Measurements from ENCODE around the gene GCNA. TPM values are rescaled to one million over a fixed set of nuclear protein-coding genes. Genes with fewer than 3 reads are reported as not detected.
"Not testable (repeated sequence)": the region's sequence is repeated elsewhere in the genome, so short reads cannot be mapped to it uniquely, and the experiment has no call there.

The GCNA gene
- total and polyA plus RNA-seq, 11 donors, result 0.56 to 2.0 (median 1.1) TPM

DNA sequence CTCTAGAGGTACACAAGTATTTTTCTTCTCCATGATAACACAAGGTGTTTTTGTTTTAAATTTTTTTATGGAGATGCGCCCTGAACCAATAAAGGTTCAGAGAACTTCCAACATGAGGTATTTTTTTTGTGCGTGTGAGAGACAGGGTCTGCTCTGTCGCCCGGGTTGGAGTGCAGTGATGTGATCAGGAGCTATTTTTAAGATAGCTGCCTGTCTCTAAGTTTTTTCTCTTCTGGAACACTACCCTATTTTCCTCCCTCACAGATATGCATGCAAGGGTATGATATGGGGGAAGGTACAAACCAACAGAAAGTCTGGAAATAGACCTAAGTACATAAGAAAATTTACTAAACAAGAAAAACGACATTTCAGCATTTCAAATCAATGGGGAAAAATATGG, 3.0 kb downstream of the GCNA start:
- DNase-seq (peak in 1 of 5 donors; percentile 33), ATAC-seq (peak; percentile 65 to 83 (median 70))
- Histone ChIP-seq H3K9me3 (no peaks in the 10 kb centered on the region), H3K27ac (peak overlapping the region in 8 of 12 donors; percentile 10 to 69 (median 54)), H3K36me3 (peaks cover 0 to 21% (median 6%) of the 10 kb centered on the region in 9 donors), H3K4me3 (no peak overlapping the region), H3K4me1 (no peaks in the 10 kb centered on the region), H3K27me3 (no peaks in the 10 kb centered on the region)
- 38 to 60% (median 52%) methylated on average over 5 of the region's 5 CpGs for WGBS, 4 donors
- TF ChIP-seq, protein P1, sequence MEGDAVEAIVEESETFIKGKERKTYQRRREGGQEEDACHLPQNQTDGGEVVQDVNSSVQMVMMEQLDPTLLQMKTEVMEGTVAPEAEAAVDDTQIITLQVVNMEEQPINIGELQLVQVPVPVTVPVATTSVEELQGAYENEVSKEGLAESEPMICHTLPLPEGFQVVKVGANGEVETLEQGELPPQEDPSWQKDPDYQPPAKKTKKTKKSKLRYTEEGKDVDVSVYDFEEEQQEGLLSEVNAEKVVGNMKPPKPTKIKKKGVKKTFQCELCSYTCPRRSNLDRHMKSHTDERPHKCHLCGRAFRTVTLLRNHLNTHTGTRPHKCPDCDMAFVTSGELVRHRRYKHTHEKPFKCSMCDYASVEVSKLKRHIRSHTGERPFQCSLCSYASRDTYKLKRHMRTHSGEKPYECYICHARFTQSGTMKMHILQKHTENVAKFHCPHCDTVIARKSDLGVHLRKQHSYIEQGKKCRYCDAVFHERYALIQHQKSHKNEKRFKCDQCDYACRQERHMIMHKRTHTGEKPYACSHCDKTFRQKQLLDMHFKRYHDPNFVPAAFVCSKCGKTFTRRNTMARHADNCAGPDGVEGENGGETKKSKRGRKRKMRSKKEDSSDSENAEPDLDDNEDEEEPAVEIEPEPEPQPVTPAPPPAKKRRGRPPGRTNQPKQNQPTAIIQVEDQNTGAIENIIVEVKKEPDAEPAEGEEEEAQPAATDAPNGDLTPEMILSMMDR (IDR thresholded peaks at IDR 0.05), result no peak
- no peak for TF ChIP-seq POLR2A (IDR thresholded peaks at IDR 0.05)
- intact Hi-C loops (cut with DNase I), result no loop called here

DNA sequence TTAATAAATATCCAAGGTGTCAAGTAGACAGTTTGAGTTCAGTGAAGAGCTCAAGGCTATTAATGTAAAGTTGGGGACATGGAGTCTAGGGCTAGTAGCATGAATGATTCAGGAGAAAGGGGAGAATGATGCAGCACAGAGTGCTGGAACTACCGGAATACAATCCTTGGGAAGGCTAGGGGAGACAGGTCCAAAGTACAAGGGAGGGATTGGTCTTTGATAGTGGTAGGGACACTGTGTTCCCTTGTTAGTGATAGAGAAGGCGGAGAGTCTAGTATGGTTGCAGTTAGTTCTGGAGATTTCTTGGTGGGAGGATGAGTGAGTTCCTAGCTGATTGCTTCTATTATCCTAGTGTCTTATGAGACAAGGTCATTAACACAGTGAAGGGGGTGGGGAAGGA, 8.7 kb downstream of the GCNA start:
- ATAC-seq, result peak in 2 of 4 donors; percentile 60 to 66
- 58 to 70% (median 61%) methylated on average over 2 of the region's 2 CpGs for WGBS, 4 donors
- intact Hi-C loops (cut with DNase I), result no loop called here
- Histone ChIP-seq H3K4me3 (no peak overlapping the region), H3K27me3 (no peaks in the 10 kb centered on the region), H3K36me3 (peaks cover 0 to 11% (median 0%) of the 10 kb centered on the region in 9 donors), H3K27ac (peak overlapping the region in 1 of 12 donors; percentile 22), H3K4me1 (no peaks in the 10 kb centered on the region), H3K9me3 (no peaks in the 10 kb centered on the region)
- no peak for DNase-seq
- no peak for TF ChIP-seq POLR2A (IDR thresholded peaks at IDR 0.05)
- TF ChIP-seq, protein P1 (IDR thresholded peaks at IDR 0.05), result no peak

DNA sequence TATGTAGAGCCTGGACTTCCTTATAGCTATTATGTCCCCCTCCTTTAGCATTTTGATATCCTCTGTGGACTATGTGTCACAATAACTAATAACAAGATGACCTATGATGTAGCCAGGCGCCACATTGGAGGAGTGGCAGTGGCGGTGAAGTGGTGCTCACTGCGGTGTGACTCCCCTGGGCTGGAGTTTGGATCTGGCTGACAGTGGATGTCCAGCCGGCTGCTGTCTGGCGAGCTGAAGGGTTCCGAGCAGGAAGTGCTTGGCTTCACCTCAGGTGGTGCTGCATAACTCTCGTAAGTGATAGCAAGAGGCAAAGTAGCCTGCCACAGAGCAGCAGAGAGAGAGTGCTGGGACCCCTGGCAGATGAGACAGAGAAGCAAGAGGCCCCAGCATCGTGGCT, 15.0 kb downstream of the GCNA start:
- WGBS, 4 donors, result 67 to 71% (median 70%) methylated on average over 2 to 7 of the region's 8 CpGs; no CpG with 5 or more reads in 1 of the 4 donors
- DNase-seq; H3K27me3 ChIP-seq; H3K4me3 ChIP-seq; H3K27ac ChIP-seq; H3K9me3 ChIP-seq; intact Hi-C loops (cut with DNase I); H3K4me1 ChIP-seq: not testable (repeated sequence)
- peaks cover 0 to 27% (median 4%) of the 10 kb centered on the region in 9 donors for H3K36me3 ChIP-seq
- peak in 2 of 4 donors; percentile 53 to 62 for ATAC-seq

DNA sequence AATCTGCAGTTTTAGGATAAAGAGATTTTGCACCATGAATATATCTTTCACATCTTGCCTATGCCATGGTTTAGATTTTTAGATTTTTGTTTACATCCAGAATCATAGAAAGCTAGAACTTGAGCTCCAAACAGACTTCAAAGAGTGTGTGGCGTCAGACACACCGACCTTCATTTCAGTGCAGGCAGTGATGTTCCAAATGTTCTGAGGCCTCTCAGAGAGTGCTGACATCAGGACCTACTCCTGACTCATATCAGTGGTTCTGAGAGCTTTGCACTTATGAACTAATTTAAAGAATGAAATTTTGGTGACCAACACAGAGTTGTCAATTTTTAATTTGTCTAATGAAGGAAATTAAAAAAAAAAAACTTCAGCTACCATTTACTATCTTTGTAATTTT, 21.7 kb downstream of the GCNA start:
- TF ChIP-seq, protein P1 (IDR thresholded peaks at IDR 0.05), result no peak
- H3K4me1 ChIP-seq, result no peaks in the 10 kb centered on the region
- intact Hi-C loops (cut with DNase I), result no loop called here
- 53 to 75% (median 60%) methylated on average over 2 of the region's 2 CpGs for WGBS, 4 donors
- no peak overlapping the region for H3K27ac ChIP-seq
- ATAC-seq (peak in 3 of 4 donors; percentile 67 to 79 (median 67)), DNase-seq (no peak)
- H3K27me3 ChIP-seq, result no peaks in the 10 kb centered on the region
- no peak overlapping the region for H3K4me3 ChIP-seq
- H3K36me3 ChIP-seq, result peaks cover 0 to 73% (median 44%) of the 10 kb centered on the region in 9 donors
- H3K9me3 ChIP-seq, result peaks cover 0 to 8% (median 0%) of the 10 kb centered on the region in 12 donors

DNA sequence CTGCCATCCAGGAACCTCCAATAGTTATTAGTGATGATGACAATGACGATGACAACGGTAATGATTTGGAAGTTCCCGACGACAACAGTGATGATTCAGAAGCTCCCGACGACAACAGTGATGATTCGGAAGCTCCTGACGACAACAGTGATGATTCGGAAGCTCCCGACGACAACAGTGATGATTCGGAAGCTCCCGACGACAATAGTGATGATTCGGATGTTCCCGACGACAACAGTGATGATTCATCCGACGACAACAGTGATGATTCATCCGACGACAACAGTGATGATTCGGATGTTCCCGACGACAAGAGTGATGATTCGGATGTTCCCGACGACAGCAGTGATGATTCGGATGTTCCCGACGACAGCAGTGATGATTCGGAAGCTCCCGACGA, 25.4 kb downstream of the GCNA start:
- intact Hi-C loops (cut with DNase I), result no loop called here
- Histone ChIP-seq H3K27ac (no peak overlapping the region), H3K27me3 (no peaks in the 10 kb centered on the region), H3K36me3 (peaks cover 0 to 71% (median 53%) of the 10 kb centered on the region in 9 donors), H3K4me1 (peaks cover 0 to 18% (median 0%) of the 10 kb centered on the region in 12 donors), H3K4me3 (no peak overlapping the region), H3K9me3 (peaks cover 0 to 8% (median 0%) of the 10 kb centered on the region in 12 donors)
- no peak for DNase-seq
- ATAC-seq, result no peak
- 90 to 95% (median 92%) methylated on average over 33 of the region's 33 CpGs for WGBS, 4 donors
- no peak for TF ChIP-seq POLR2A (IDR thresholded peaks at IDR 0.05)

Data from heart left ventricle (tissue), 16 donors.